ENCODE data around the gene CACNA1D.
A peak's percentile ranks its signal among the peaks of the same experiment; 100 is the strongest.

The CACNA1D gene

GRCh38 chr3:53696401-53697172 is 202.2 kb downstream of the CACNA1D start:
- DNase-seq = no peak

DNA sequence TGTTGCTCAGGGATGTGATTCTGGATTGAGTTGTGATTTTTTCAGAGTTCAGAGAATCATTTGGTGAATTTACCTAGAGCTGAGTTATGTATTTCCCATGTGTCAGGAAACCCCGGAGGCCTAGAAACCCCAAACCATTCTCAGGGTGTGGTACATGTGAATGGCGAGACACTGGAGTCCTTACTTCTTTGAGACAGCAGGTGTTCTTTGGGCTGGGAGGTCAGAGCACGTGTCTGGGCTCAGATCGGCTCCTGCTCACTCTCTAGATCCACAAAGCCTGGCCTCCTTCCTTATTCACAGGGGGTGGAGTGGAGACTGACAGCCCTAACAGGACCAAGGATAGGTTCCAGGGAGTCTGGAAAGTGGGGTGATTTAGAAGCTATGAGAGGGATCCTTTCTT is 206.0 kb downstream of the CACNA1D start:
- DNase-seq = no peak

- no peak for DNase-seq
Observed at GRCh38 chr3:53702776-53703530, 208.5 kb downstream of the CACNA1D start.

GRCh38 chr3:53703630-53704362 is 209.4 kb downstream of the CACNA1D start:
- no peak for DNase-seq

DNA sequence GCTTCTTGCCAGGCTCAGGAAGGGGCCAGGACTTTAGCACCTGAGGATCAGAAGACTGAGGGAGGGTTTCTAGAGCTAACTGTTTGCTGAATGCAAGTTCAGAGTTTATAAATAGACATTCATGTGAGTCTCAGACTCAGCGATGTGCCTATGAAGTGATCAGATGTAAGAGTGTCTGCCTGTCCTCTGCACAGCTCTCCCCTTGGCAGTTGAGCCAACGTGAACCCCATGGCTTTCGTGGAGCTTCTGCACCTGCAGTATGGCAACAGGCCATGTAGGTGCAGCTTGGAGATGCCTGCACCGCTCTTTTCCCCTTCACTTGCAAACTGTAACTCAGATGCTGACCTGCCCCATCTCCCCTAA is 209.9 kb downstream of the CACNA1D start:
- DNase-seq = no peak

- no peak for DNase-seq
Observed at GRCh38 chr3:53705024-53705745, 210.8 kb downstream of the CACNA1D start.

DNA sequence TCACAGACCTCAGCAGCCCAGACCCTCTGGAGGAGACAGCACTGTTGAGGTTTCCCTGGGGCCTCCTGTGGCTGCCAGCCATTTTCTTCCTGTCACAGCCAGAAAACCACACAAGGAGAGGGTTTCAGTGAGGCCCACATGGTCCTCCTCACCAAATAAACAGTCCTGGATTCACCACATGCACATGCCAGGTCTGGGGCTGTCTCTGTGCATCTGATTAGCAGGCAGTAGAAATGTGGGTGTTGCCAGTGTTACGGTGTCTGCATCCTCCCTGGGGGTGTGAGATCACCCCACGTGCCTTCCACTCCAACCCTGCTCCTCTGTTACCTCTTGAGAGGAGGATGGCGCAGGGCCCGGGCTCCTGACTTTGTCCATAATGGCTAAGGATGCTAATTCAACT is 211.4 kb downstream of the CACNA1D start:
- DNase-seq = no peak

DNA sequence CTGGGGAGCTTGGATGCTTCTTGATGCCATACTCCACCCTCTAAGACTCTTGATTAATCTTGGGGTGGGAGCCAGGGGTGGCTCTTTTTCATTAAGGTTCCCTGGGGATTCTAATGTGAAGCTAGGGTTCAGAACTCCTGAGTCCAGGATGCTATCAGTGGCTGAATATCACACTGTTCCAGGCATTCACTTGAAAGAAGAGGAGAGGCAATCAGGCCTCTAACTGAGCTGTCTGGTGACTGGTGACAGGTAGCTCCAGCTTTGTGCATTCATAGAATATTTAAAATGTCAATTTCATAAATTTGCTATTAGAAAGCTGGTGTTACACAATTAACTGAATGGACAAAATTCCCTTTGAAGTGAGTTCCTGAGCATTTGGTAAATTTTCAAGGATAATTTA is 212.8 kb downstream of the CACNA1D start:
- no peak for DNase-seq

DNA sequence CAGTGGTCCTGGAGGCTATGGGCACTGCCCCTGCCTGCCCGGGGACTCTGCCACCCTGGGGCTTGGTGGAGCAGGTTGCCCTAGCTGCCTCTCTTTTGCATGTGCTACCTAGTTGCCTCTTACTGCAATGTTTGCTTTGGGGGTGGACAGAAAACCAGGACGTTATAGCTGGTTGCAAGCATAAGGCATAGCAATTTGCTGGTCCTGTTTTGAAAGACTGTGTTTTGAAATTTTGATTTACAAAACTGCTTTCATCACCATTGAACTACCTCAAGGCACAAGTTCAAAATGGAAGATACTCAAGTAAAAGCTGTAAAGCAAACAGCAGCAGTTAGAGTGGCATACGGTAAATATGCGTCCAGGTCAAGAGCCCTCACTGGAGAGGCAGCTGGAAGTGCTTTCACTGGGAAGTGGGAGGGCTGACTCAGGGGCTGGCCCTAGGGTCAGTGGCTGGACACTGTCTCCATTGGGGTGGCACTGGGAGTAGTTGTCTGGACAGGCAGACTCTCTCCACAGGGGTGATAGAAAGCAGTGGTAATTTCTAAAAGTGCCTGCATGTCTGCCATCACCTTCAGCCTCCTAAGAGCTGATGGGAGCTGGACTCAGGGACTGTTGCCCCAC is 213.7 kb downstream of the CACNA1D start:
- DNase-seq = no peak

DNA sequence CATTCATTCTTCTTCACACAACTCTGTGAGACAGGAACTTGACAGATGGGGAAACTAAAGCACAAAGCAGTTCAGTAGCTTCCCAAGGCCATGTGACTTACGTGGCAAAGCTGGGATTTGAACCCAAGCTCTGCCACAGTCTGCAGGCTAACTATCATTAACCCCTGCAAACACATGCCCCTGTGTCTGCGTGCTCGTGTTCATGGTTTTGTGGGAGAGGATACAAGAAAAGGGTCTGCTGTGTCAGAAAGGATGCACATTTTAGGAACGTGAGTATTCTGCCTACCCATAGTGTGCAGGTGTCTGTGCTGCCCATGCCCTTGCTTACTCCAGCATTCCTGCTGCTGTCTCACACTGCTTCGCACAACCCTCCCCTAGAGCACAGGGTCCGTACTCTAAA is 214.8 kb downstream of the CACNA1D start:
- DNase-seq = no peak

- DNase-seq = peak; percentile 48 to 58
Observed at GRCh38 chr3:53709860-53710674, 215.7 kb downstream of the CACNA1D start.

DNA sequence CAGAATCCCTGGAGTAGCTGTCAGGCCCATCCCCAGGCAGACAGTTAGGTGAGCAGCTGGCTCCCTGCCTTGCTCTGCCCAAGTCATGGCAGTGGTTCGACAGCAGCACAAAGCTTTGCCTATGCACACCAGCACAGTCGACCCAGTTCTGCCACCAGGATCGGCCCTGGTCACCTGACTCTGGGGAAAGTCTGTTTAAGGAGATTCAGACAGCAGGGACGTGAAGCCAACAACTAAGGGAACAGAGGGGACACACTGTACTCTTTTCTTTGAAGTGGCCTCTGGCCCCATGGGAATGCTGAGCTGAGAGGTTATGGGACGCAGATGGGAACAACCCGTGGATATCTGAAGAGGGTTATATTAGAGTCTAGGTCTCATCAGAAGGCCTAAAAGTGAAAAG is 217.0 kb downstream of the CACNA1D start:
- DNase-seq = no peak

GRCh38 chr3:53712817-53713388 is 218.5 kb downstream of the CACNA1D start:
- no peak for DNase-seq

DNA sequence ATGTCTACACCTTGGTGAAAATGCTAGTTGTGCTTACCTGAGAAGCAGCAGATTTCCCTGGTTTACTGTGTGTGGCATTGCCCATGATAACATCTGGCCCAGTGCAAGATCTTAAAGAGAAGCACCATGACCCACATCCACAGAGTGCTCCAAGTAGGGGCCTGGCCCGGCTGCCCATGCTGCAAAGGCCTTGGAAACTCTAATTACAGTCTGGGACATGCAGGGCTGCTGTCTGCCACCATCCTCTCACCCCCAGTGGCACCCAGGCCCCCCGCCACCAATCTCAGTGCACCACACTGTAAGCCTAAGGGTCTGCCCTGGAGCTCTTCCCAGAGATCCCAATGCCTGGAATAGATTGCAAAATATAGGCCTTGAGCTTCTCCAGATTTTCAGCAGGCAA is 219.2 kb downstream of the CACNA1D start:
- no peak for DNase-seq

GRCh38 chr3:53715815-53716483 is 221.5 kb downstream of the CACNA1D start:
- DNase-seq = no peak

- DNase-seq = no peak
Observed at GRCh38 chr3:53716998-53717397, 222.6 kb downstream of the CACNA1D start.

GRCh38 chr3:53718462-53718861 is 224.1 kb downstream of the CACNA1D start:
- no peak for DNase-seq

DNA sequence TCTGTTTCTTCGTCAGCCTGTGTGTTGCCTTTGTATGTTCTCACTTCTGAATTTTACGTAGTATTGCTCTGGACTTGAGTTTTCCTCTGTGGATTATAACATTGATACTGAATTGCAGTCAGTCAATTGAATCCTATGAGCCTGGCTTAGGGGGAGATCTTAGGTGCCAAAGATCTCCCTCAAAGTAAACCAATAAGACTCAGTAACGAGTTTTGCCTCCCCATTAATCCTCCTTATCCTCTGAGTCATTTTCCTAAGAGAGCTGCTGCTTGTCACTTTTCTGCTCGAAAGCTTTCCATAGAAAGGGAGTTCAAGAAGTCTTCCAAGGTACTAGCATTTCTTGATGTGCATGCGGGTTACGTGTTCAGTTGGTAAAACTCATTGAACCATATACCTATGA is 225.4 kb downstream of the CACNA1D start:
- DNase-seq = no peak

DNA sequence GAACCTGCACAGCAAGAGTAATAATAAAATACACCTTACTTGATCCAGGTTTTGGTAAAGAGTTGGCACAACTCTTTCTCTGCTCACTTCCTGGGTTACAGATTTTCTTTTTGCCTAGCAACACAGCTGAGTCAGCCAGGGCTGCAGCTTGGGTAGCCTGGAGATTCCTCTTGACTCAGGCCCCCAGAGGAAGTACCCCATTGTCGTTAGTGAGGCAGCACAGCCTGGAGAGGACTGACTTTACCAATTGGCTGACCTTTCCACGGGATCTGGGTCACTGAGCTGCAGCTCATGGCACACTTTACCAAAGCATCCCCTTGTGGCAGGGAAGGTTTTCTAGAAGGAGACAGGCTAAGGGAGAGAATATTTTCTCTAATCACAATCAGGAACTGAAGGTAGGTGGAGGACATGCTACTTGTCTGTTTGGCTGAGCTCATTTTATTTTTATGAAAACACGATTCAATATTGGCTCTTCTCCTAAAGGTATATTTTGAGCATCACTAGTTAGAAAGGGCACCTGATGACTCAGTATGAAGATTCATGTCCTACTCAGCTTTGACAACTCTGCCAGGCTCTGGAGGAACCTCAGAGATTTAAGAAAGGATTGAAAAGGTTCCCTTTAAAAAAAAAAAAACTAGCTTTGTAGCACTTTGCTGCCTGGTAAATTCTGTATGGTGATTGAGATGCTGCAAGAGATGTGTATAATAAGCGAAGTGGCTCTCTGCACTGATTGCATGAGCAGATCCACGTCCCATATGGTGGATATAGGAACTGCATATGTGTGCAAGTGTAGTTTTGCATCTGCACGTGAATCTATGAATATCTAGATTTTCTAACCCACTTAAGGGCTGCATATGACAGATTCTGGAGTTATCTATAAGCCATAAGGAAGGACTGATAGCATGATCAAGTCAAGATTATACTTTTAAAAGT is 227.0 kb downstream of the CACNA1D start:
- no peak for DNase-seq

GRCh38 chr3:53724566-53724965 is 230.2 kb downstream of the CACNA1D start:
- no peak for DNase-seq

Measured in CD4-positive, alpha-beta T cell treated with Interleukin-4 for 1 hour (primary cell).